OCI-LY7 (cell line): ENCODE data around the gene GJC1. TPM values are rescaled to one million over a fixed set of nuclear protein-coding genes. Genes with fewer than 3 reads are reported as not detected.

Experiments
- BruUV-seq: library from RNA; stranded (reverse); fragments of 400-500 nt; replicated peaks from 2 replicates; lab custom pipeline; 2021; lab: Mats Ljungman, UMichigan
- CTCF ChIA-PET: fragments of 300-600 bp; sonication (Branson Sonifier 250); formaldehyde crosslinking; loops from one replicate; lab custom pipeline; 2022; ENCODE audit warnings: antibody characterized with exemption; ENCODE audit not compliant: unreplicated experiment; lab: Charles Lee
- POLR2A ChIA-PET: fragments of 300-600 bp; sonication (Branson Sonifier 250); formaldehyde crosslinking; loops from one replicate; lab custom pipeline; 2022; ENCODE audit warnings: antibody characterized with exemption; lab: Charles Lee
- DNase-seq: peaks from one replicate; pipeline ENCODE4 v3.0.0-alpha.2; 2015; ENCODE audit warnings: low spot score
- H2AFZ ChIP-seq: fragments of 200-600 bp; sonication (generic), shearing (Covaris generic); 2 replicates; pipeline ENCODE4 v1.6.1; 2014; ENCODE audit warnings: mild to moderate bottlenecking, antibody characterized with exemption, low read length, moderate library complexity
- H3K27ac ChIP-seq: fragments of 200-600 bp; sonication (generic); 2 replicates; pipeline ENCODE4 v1.5.1; 2014; ENCODE audit warnings: mixed run types, low read depth, mild to moderate bottlenecking, moderate library complexity, low read length, inconsistent platforms; ENCODE audit not compliant: poor library complexity, severe bottlenecking
- H3K36me3 ChIP-seq: fragments of 200-600 bp; sonication (generic); 2 replicates; pipeline ENCODE4 v1.6.1; 2014; ENCODE audit warnings: mild to moderate bottlenecking, antibody characterized with exemption, low read length, moderate library complexity, mixed read lengths; ENCODE audit not compliant: insufficient read depth
- H3K4me1 ChIP-seq: fragments of 200-600 bp; sonication (generic); 2 replicates; pipeline ENCODE4 v1.5.1; 2014; ENCODE audit warnings: mild to moderate bottlenecking, low read length; ENCODE audit not compliant: insufficient read depth, poor library complexity, severe bottlenecking
- H3K4me2 ChIP-seq: fragments of 200-600 bp; sonication (generic); 2 replicates; pipeline ENCODE4 v1.6.1; 2014; ENCODE audit warnings: mild to moderate bottlenecking, low read length
- H3K4me3 ChIP-seq: fragments of 200-600 bp; sonication (generic); 2 replicates; pipeline ENCODE4 v1.5.1; 2014; ENCODE audit warnings: mild to moderate bottlenecking, low read depth, low read length; ENCODE audit not compliant: poor library complexity, severe bottlenecking
- H3K79me2 ChIP-seq: fragments of 200-600 bp; sonication (generic); 2 replicates; pipeline ENCODE4 v1.6.1; 2016; ENCODE audit warnings: low read depth, mild to moderate bottlenecking, low read length, moderate library complexity, mixed read lengths; ENCODE audit not compliant: insufficient read depth
- H3K9me2 ChIP-seq: fragments of 200-600 bp; sonication (generic); 2 replicates; pipeline ENCODE4 v1.6.1; 2016; ENCODE audit warnings: mild to moderate bottlenecking, low read length, mixed read lengths; ENCODE audit not compliant: insufficient read depth
- H3K9me3 ChIP-seq: fragments of 200-600 bp; sonication (generic); 2 replicates; pipeline ENCODE4 v1.6.1; 2014; ENCODE audit warnings: mild to moderate bottlenecking, mixed run types, low read length, mixed read lengths
- H4K20me1 ChIP-seq: fragments of 200-600 bp; sonication (generic); 2 replicates; pipeline ENCODE4 v1.6.1; 2014; ENCODE audit warnings: mild to moderate bottlenecking, antibody characterized with exemption, low read length, moderate library complexity, mixed read lengths; ENCODE audit not compliant: insufficient read depth
- CTCF ChIP-seq: fragments of 200-600 bp; sonication (generic); conservative IDR thresholded peaks from 2 replicates; pipeline ENCODE4 v1.5.1; 2014; ENCODE audit warnings: mild to moderate bottlenecking, antibody characterized with exemption, low read length, moderate library complexity, mixed read lengths
- EZH2phosphoT487 ChIP-seq: fragments of 200-600 bp; sonication (generic); IDR thresholded peaks from 2 replicates; pipeline ENCODE4 v1.6.1; 2018; ENCODE audit warnings: low read depth, borderline replicate concordance, mild to moderate bottlenecking, mixed run types, antibody characterized with exemption, low read length, moderate library complexity, mixed read lengths
- intact Hi-C: fragments of 100-400 bp; cut with micrococcal nuclease; formaldehyde crosslinking; loops from one replicate; pipeline ENCODE4 v1.10.0; 2022; ENCODE audit not compliant: unreplicated experiment
- total RNA-seq, 2 experiments: library from RNA; depleted of rRNA in 1 of 2; stranded (reverse); fragments of >200 nt in 1 of 2; shearing (Covaris generic) in 1 of 2; gene quantifications; 2 replicates each; pipeline ENCODE4 v1.2.3, GENCODE V29; 2014 to 2022

The GJC1 gene
- total RNA-seq, 2 experiments from 2014 or later: 14.2 to 19.5 TPM

DNA sequence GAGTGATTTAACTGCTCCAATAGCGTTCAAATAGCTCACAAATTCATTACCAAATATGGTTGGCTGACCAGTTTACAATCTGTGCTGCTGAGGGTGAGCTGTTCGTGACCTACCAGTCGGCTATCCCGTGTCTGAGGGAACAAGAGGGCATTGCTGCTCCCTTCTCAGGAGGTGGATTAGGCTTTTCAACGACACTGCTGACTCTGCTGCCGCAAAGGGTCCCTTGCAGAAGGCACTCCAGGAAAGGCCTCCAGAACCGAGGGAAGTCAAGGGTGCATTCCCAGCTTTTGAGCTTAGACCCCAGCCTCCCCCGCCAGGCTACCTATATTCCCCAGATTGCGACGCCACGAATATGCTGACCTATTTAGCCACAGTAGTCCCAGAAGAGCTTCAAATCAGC lies 32.3 kb downstream of the GJC1 start:
- no peak for DNase-seq
- no peak overlapping the region for H3K4me2 ChIP-seq
- no peak overlapping the region for H2AFZ ChIP-seq
- no peaks in the 10 kb centered on the region for H4K20me1 ChIP-seq
- CTCF ChIA-PET: no interaction called here
- H3K4me1 ChIP-seq: no peaks in the 10 kb centered on the region
- no peaks in the 10 kb centered on the region for H3K9me3 ChIP-seq
- BruUV-seq: no TSS peak
- intact Hi-C loops: no loop called here
- H3K79me2 ChIP-seq: no peaks in the 10 kb centered on the region
- H3K36me3 ChIP-seq: peaks cover 30% of the 10 kb centered on the region
- TF ChIP-seq EZH2phosphoT487: no peak
- no peak for TF ChIP-seq CTCF
- POLR2A ChIA-PET: interaction anchor here (1.0 kb wide), 1 partner anchor 12 kb away, joined by 5 read pairs; no protein-coding TSS in a partner anchor
- no peak overlapping the region for H3K27ac ChIP-seq
- H3K4me3 ChIP-seq: no peak overlapping the region
- H3K9me2 ChIP-seq: no peaks in the 10 kb centered on the region

DNA sequence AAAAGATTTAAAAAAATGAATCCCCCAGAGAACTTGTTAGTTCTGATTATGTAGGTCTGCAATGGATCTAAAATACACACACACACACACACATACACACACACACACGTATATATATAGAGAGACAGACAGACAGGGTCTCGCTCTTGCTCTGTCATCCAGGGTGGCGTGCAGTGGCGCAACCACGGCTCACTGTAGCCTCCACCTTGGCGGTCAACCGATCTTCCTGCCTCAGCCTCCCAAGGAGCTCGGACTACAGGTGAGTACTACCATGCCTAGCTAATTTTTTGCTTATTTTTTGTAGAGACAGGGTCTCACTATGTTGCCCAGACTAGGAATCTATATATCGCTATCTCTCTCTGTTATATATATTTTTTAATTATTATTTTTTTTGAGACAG lies 33.4 kb downstream of the GJC1 start:
- Histone ChIP-seq H3K79me2 (no peaks in the 10 kb centered on the region), H3K4me3 (no peak overlapping the region), H3K36me3 (peaks cover 21% of the 10 kb centered on the region), H3K4me2 (no peak overlapping the region), H2AFZ (no peak overlapping the region), H3K27ac (no peak overlapping the region), H4K20me1 (no peaks in the 10 kb centered on the region), H3K9me3 (no peaks in the 10 kb centered on the region), H3K4me1 (no peaks in the 10 kb centered on the region), H3K9me2 (no peaks in the 10 kb centered on the region)
- no TSS peak for BruUV-seq
- no peak for TF ChIP-seq EZH2phosphoT487
- TF ChIP-seq CTCF: no peak
- CTCF ChIA-PET: interaction anchor here (0.6 kb wide), 1 partner anchor 63 kb away, joined by 3 read pairs; no protein-coding TSS in a partner anchor
- POLR2A ChIA-PET: interaction anchor here (1.0 kb wide), 1 partner anchor 13 kb away, joined by 5 read pairs; no protein-coding TSS in a partner anchor
- no peak for DNase-seq
- intact Hi-C loops: no loop called here

DNA sequence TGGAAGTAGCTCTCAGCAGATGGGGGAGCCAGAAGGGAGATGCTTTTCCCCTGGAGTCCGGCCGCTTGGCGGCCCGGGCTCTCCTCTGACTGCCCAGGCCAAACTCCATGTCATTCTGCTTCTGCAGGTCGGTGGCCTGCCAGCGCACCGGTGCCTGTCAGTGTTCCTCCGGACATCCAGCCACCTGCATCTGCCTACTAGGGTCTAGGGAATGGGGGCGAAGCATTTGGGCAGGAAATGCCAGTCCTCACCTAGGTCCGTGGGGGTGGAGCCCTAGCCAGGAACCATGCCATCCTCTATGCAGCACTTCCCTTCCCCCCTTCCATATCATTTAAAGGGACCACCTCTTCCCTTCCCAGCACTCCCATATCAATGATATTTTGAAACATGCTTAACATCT lies 34.2 kb downstream of the GJC1 start:
- POLR2A ChIA-PET: no interaction called here
- no peak for TF ChIP-seq CTCF
- no peak for TF ChIP-seq EZH2phosphoT487
- no peak for DNase-seq

More for the DNA sequence above, 34.2 kb downstream of the GJC1 start:
- intact Hi-C loops: no loop called here
- H3K4me3 ChIP-seq: no peak overlapping the region
- no peak overlapping the region for H2AFZ ChIP-seq
- H3K9me3 ChIP-seq: no peaks in the 10 kb centered on the region
- no peaks in the 10 kb centered on the region for H3K4me1 ChIP-seq
- H3K79me2 ChIP-seq: no peaks in the 10 kb centered on the region
- no peaks in the 10 kb centered on the region for H4K20me1 ChIP-seq
- no peaks in the 10 kb centered on the region for H3K9me2 ChIP-seq
- CTCF ChIA-PET: no interaction called here
- peaks cover 13% of the 10 kb centered on the region for H3K36me3 ChIP-seq
- H3K4me2 ChIP-seq: no peak overlapping the region
- H3K27ac ChIP-seq: no peak overlapping the region
- no TSS peak for BruUV-seq
